HepG2 (cell line): ENCODE measurements around the gene FGL2. TPM values are rescaled to one million over a fixed set of nuclear protein-coding genes. Genes with fewer than 3 reads are reported as not detected.

Experiments used
- ATAC-seq: fragments of 200-7000 bp; cut with Tn5 transposase; 3 replicates; pipeline ENCODE4 v1.9.1; 2020; ENCODE audit warnings: mild to moderate bottlenecking, moderate library complexity
- BruUV-seq: library from RNA; stranded (reverse); fragments of 400-500 nt; replicated peaks from 2 replicates; lab custom pipeline; 2021; lab: Mats Ljungman, UMichigan
- CTCF ChIA-PET: fragments of 300-600 bp; formaldehyde crosslinking; extraction: SDS; loops from one replicate; lab custom pipeline; 2021; ENCODE audit warnings: low total read pairs, inconsistent platforms, low intra/inter-chr PET ratio; lab: Yijun Ruan, JAX
- POLR2A ChIA-PET: fragments of 350-600 bp; sonication (Branson Sonifier 250); formaldehyde crosslinking; loops from one replicate; lab custom pipeline; 2020; ENCODE audit warnings: antibody characterized with exemption, inconsistent platforms; lab: Yijun Ruan, JAX
- DNase-seq: peaks from one replicate; pipeline ENCODE4 v3.0.0-alpha.2; 2015; ENCODE audit warnings: low spot score
- FAIRE-seq: peaks from 3 replicates; lab custom pipeline; 2011; peaks lifted over from hg19 to GRCh38; lab: Jason Lieb, UNC
- H2AFZ ChIP-seq: one replicate; pipeline ENCODE4 v1.6.1; 2011; ENCODE audit warnings: low read length, inconsistent platforms
- H3K27ac ChIP-seq: fragments of 300-600 bp; 3 replicates; pipeline ENCODE4 v1.8.0; 2011; ENCODE audit warnings: mixed run types, mild to moderate bottlenecking, mixed read lengths, low read length, inconsistent platforms; ENCODE audit not compliant: insufficient read depth; ENCODE audit errors: extremely low read length
- H3K27me3 ChIP-seq, 2 experiments: fragments of 200-600 bp in 1 of 2; 2 replicates in 1 of 2; 3 replicates in 1 of 2; pipeline versions ENCODE4 v1.6.0 to v1.8.0; 2011; ENCODE audit warnings: low read length in 2 of 2, mild to moderate bottlenecking in 2 of 2, moderate library complexity in 2 of 2, inconsistent platforms in 1 of 2; ENCODE audit not compliant: insufficient read depth in 2 of 2, control insufficient read depth in 1 of 2
- H3K36me3 ChIP-seq, 2 experiments: fragments of 200-600 bp in 1 of 2; replicated peaks in 1 of 2; 2 replicates in 1 of 2; 3 replicates in 1 of 2; pipeline versions ENCODE4 v1.5.1 to v1.8.0; 2011; ENCODE audit warnings: low read length in 2 of 2, inconsistent platforms in 1 of 2; ENCODE audit not compliant: insufficient read depth in 2 of 2, control insufficient read depth in 1 of 2
- H3K4me1 ChIP-seq: 2 replicates; pipeline ENCODE4 v1.5.1; 2012; ENCODE audit warnings: low read length, inconsistent platforms; ENCODE audit not compliant: insufficient read depth
- H3K4me2 ChIP-seq: 2 replicates; pipeline ENCODE4 v1.6.0; 2011; ENCODE audit warnings: low read depth, low read length, inconsistent platforms
- H3K4me3 ChIP-seq, 3 experiments: fragments of 200-600 bp in 1 of 3; sonication (generic), shearing (Covaris generic) in 1 of 3; replicated peaks in 1 of 3; 2 replicates each; pipeline ENCODE4 v1.5.1; 2011 to 2016; ENCODE audit warnings: low read length in 3 of 3, inconsistent platforms in 2 of 3, low read depth in 2 of 3, mild to moderate bottlenecking in 2 of 3, control low read depth in 1 of 3, mixed read lengths in 1 of 3; ENCODE audit not compliant: insufficient read depth in 1 of 3
- H3K79me2 ChIP-seq: one replicate; pipeline ENCODE4 v1.6.1; 2011; ENCODE audit warnings: low read length, inconsistent platforms; ENCODE audit not compliant: insufficient read depth
- H3K9ac ChIP-seq: 2 replicates; pipeline ENCODE4 v1.6.0; 2011; ENCODE audit warnings: mild to moderate bottlenecking, low read depth, low read length, inconsistent platforms; ENCODE audit not compliant: insufficient read depth
- H3K9me3 ChIP-seq: 2 replicates; pipeline ENCODE4 v1.5.1; 2012; ENCODE audit warnings: mild to moderate bottlenecking, low read length
- H4K20me1 ChIP-seq: 2 replicates; pipeline ENCODE4 v1.6.0; 2011; ENCODE audit warnings: inconsistent platforms, mild to moderate bottlenecking, low read length, moderate library complexity; ENCODE audit not compliant: insufficient read depth
- MAFF ChIP-seq: IDR thresholded peaks from 2 replicates; pipeline ENCODE4 v1.6.1; 2011; ENCODE audit warnings: low read depth, low read length, improper control_type of control experiment
- NFYC ChIP-seq: IDR thresholded peaks from 2 replicates; pipeline ENCODE4 v1.6.1; 2016; ENCODE audit warnings: missing genetic modification reagents, missing compliant biosample characterization
- NR2C2 ChIP-seq: sonication (generic); formaldehyde crosslinking; IDR thresholded peaks from 2 replicates; pipeline ENCODE4 v1.4.0; 2020; ENCODE audit warnings: missing genetic modification reagents, mild to moderate bottlenecking, moderate library complexity, borderline replicate concordance
- SOX5 ChIP-seq: IDR thresholded peaks from 2 replicates; pipeline ENCODE4 v1.6.1; 2016; ENCODE audit warnings: borderline replicate concordance
- THAP11 ChIP-seq: IDR thresholded peaks from 2 replicates; pipeline ENCODE4 v1.6.1; 2016; ENCODE audit warnings: missing biosample characterization, missing genetic modification reagents
- ZNF33A ChIP-seq: sonication (generic); formaldehyde crosslinking; IDR thresholded peaks from 2 replicates; pipeline ENCODE4 v1.5.1; 2020; ENCODE audit warnings: missing genetic modification reagents, mild to moderate bottlenecking, moderate library complexity, borderline replicate concordance
- WGBS: methylation state at CpG from one replicate; pipeline ENCODE4 v1.1.6; 2017; ENCODE audit warnings: low lambda C conversion rate; 5-methylcytosine and 5-hydroxymethylcytosine counted together
- in situ Hi-C: cut with HindIII; loops from 2 replicates; pipeline ENCODE4 v1.10.0; 2017; ENCODE audit warnings: low pct_unique_long_range_greater_than_20kb; ENCODE audit not compliant: extremely low pct_ligation_motif_present
- intact Hi-C: fragments of 100-400 bp; cut with micrococcal nuclease; formaldehyde crosslinking; loops from one replicate; pipeline ENCODE4 v1.10.0; 2022; ENCODE audit not compliant: unreplicated experiment
- polyA plus RNA-seq, 8 experiments: library from polyadenylated mRNA; depleted of rRNA in 3 of 8; stranded (reverse) in 7 of 8; unstranded in 1 of 8; fragments of >200 nt; fragmentation: Illumina TruSeq in 4 of 8; extraction: Trizol in 4 of 8; gene quantifications; 2 replicates each; pipeline versions ENCODE4 v1.2.1 to v1.2.3, GENCODE V29; 2011 to 2016; ENCODE audit warnings: low read depth in 4 of 8, missing spikeins in 1 of 8, mixed read lengths in 1 of 8; ENCODE audit not compliant: insufficient read depth in 1 of 8
- total RNA-seq, 5 experiments: library from RNA; depleted of rRNA; stranded (reverse); fragments of >200 nt; fragmentation: Illumina TruSeq; extraction: Trizol; gene quantifications; 2 replicates each; pipeline ENCODE4 v1.2.3, GENCODE V29; 2016; ENCODE audit warnings: low read depth in 1 of 5
- TF ChIP-seq, protein P1 (sequence below), 2 experiments: IDR thresholded peaks; 2 replicates each; pipeline ENCODE4 v1.6.1; 2011 to 2012; ENCODE audit warnings: low read length in 2 of 2, borderline replicate concordance in 1 of 2, low read depth in 1 of 2, mild to moderate bottlenecking in 1 of 2, moderate library complexity in 1 of 2

FGL2 gene
- total and polyA plus RNA-seq, 2 of the 13 experiments (the other 11 are each of a cell fraction or from before 2014, with no cell fraction given) = 0.04 to 0.15 TPM

DNA sequence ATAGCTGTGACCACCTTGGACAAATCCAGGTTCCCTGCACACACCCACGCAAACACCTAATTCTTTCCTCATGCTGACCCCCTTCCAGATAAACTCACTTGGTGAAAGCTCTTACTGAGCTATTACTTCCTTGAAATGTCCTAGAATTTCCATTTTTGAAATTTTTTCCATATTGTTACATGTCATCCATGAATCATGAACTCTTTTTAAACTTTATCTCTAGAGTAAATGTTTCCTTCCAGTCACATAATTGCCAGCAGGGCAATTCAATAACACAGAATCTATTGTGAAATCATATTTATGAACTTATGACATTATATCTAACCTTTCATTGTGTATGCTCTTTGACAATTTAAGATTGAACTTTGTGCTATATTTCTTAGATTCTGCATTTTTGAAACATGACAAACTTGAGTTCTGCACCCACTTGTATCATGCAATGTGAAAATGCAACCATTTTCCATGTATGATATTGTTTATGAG is 26.8 kb upstream of the FGL2 start:
- Histone ChIP-seq H3K9ac (no peak overlapping the region), H3K27ac (no peak overlapping the region), H3K4me3 (no peak overlapping the region), H3K79me2 (no peaks in the 10 kb centered on the region)
- ATAC-seq = no peak
- CTCF ChIA-PET = no interaction called here
- TF ChIP-seq MAFF = no peak
- no peak for TF ChIP-seq NR2C2 (CRISPR knock-in tag)
- no peak for TF ChIP-seq THAP11 (CRISPR knock-in tag)
- TF ChIP-seq NFYC (CRISPR knock-in tag) = no peak
- TF ChIP-seq SOX5 = no peak
- TF ChIP-seq, protein P1, sequence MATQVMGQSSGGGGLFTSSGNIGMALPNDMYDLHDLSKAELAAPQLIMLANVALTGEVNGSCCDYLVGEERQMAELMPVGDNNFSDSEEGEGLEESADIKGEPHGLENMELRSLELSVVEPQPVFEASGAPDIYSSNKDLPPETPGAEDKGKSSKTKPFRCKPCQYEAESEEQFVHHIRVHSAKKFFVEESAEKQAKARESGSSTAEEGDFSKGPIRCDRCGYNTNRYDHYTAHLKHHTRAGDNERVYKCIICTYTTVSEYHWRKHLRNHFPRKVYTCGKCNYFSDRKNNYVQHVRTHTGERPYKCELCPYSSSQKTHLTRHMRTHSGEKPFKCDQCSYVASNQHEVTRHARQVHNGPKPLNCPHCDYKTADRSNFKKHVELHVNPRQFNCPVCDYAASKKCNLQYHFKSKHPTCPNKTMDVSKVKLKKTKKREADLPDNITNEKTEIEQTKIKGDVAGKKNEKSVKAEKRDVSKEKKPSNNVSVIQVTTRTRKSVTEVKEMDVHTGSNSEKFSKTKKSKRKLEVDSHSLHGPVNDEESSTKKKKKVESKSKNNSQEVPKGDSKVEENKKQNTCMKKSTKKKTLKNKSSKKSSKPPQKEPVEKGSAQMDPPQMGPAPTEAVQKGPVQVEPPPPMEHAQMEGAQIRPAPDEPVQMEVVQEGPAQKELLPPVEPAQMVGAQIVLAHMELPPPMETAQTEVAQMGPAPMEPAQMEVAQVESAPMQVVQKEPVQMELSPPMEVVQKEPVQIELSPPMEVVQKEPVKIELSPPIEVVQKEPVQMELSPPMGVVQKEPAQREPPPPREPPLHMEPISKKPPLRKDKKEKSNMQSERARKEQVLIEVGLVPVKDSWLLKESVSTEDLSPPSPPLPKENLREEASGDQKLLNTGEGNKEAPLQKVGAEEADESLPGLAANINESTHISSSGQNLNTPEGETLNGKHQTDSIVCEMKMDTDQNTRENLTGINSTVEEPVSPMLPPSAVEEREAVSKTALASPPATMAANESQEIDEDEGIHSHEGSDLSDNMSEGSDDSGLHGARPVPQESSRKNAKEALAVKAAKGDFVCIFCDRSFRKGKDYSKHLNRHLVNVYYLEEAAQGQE (IDR thresholded peaks at IDR 0.05; ENCODE audit: borderline replicate concordance in 1 of 2, low read depth in 1 of 2, low read length in 2 of 2) = no peak
- TF ChIP-seq ZNF33A (CRISPR knock-in tag) = no peak
- TF ChIP-seq, all 625 proteins: peak for 0
- DNase-seq (no peak), FAIRE-seq (no peak)
- WGBS = 95% methylated on average over 1 of the region's 1 CpG
- intact Hi-C loops = no loop called here
- Histone ChIP-seq H3K36me3 (no peaks in the 10 kb centered on the region), H3K4me1 (peaks cover 12% of the 10 kb centered on the region; the same call in 1 of the 2 replicates), H3K9me3 (no peaks in the 10 kb centered on the region), H2AFZ (no peak overlapping the region), H3K27me3 (no peaks in the 10 kb centered on the region), H4K20me1 (no peaks in the 10 kb centered on the region), H3K4me2 (no peak overlapping the region)
- POLR2A ChIA-PET = no interaction called here
- no TSS peak for BruUV-seq
- in situ Hi-C loops = no loop called here
